Natural killer cell (primary cell): Measurements from ENCODE around the gene TMEM163. TPM values are rescaled to one million over a fixed set of nuclear protein-coding genes. Genes with fewer than 3 reads are reported as not detected.

Source experiments
- ATAC-seq, 3 donors: fragments of 150-1000 bp in 2 of 3; fragments of 200-7000 bp in 1 of 3; cut with Tn5 transposase; 1 replicate in 1 of 3; 2 replicates in 2 of 3; pipeline ENCODE4 v1.10.0; 2021; ENCODE audit warnings: mild to moderate bottlenecking in 2 of 3, moderate library complexity in 2 of 3
- DNase-seq, 2 donors: peaks; one replicate each; pipeline versions ENCODE4 v3.0.0 to v3.0.0-alpha.2; 2013 to 2021; ENCODE audit warnings: mixed read lengths in 1 of 2
- H3K27ac ChIP-seq: one replicate; pipeline ENCODE4 v1.5.1; 2013; ENCODE audit warnings: mild to moderate bottlenecking, low read length
- H3K27me3 ChIP-seq: one replicate; pipeline ENCODE4 v1.6.1; 2013; ENCODE audit warnings: low read length; ENCODE audit not compliant: control insufficient read depth, insufficient read depth
- H3K36me3 ChIP-seq: one replicate; pipeline ENCODE4 v1.6.1; 2013; ENCODE audit warnings: low read length; ENCODE audit not compliant: control insufficient read depth, insufficient read depth
- H3K4me1 ChIP-seq: one replicate; pipeline ENCODE4 v1.6.1; 2013; ENCODE audit warnings: low read length; ENCODE audit not compliant: control insufficient read depth, insufficient read depth
- H3K4me3 ChIP-seq: one replicate; pipeline ENCODE4 v1.5.1; 2013; ENCODE audit warnings: low read length
- H3K9me3 ChIP-seq: one replicate; pipeline ENCODE4 v1.6.1; 2013; ENCODE audit warnings: low read length; ENCODE audit not compliant: control insufficient read depth, insufficient read depth
- H3K27ac Mint-ChIP-seq, 2 donors: one replicate each; pipeline ENCODE4 v1.8.0; 2022; ENCODE audit warnings: mild to moderate bottlenecking in 2 of 2, mixed read lengths in 2 of 2, moderate library complexity in 1 of 2
- H3K27me3 Mint-ChIP-seq, 2 donors: one replicate each; pipeline ENCODE4 v1.8.0; 2022; ENCODE audit warnings: low read depth in 2 of 2, mixed read lengths in 2 of 2
- H3K36me3 Mint-ChIP-seq: one replicate; pipeline ENCODE4 v1.8.0; 2022; ENCODE audit warnings: mixed read lengths
- H3K4me1 Mint-ChIP-seq, 2 donors: one replicate each; pipeline ENCODE4 v1.8.0; 2022; ENCODE audit warnings: mixed read lengths in 2 of 2
- H3K4me3 Mint-ChIP-seq: one replicate; pipeline ENCODE4 v1.8.0; 2022; ENCODE audit warnings: mild to moderate bottlenecking, moderate library complexity, mixed read lengths
- H3K9me3 Mint-ChIP-seq, 2 donors: one replicate each; pipeline ENCODE4 v1.8.0; 2022; ENCODE audit warnings: mixed read lengths in 2 of 2
- WGBS: methylation state at CpG from one replicate; pipeline ENCODE4 v1.1.7; 2013; ENCODE audit warnings: missing lambda C conversion rate; ENCODE audit not compliant: insufficient coverage; 5-methylcytosine and 5-hydroxymethylcytosine counted together
- intact Hi-C: fragments of 100-400 bp; cut with micrococcal nuclease; formaldehyde crosslinking; loops from one replicate; pipeline ENCODE4 v1.14.2; 2022
- total RNA-seq, 4 donors: library from RNA; stranded (reverse); fragments of 120-200 nt in 1 of 4; gene quantifications; one replicate each; pipeline versions ENCODE4 v1.2.3 to v1.2.4, GENCODE V29; 2013 to 2022
- TF ChIP-seq, protein P1 (sequence below): fragments of 200-600 bp; IDR thresholded peaks from one replicate; pipeline ENCODE4 v1.8.0; 2022; ENCODE audit warnings: antibody characterized with exemption

Gene TMEM163
- total RNA-seq, 3 donors from 2014 or later (not counting 1 experiment from before 2014, with no cell fraction given), result 6.8 to 11.6 (median 10.3) TPM

DNA sequence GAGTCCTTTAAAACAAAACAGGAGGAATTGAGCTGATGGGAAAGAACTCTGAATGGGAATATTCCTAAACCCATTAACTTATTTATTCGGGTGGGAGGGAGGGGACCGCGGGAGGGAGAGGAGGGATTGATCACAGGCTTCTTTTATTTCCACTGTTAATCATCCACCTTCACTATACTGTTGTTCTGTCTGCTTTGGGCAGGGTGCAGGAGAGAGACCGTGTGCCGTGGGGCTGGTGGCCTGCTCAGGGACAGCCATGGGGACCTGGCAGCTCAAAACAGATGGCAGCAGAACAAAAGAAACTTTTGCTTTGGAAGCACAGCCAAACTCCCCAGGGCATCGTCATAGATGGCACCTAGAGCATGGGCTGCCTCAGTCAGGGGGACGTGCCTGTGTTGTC, 269.6 kb downstream of the TMEM163 start:
- no peak overlapping the region for H3K27ac ChIP-seq
- peaks cover 29% of the 10 kb centered on the region for H3K36me3 ChIP-seq
- no peaks in the 10 kb centered on the region for H3K27me3 ChIP-seq
- Mint-ChIP-seq H3K4me3 (no peak overlapping the region), H3K4me1 (peaks cover 4 to 6% of the 10 kb centered on the region in 2 donors), H3K27me3 (no peaks in the 10 kb centered on the region), H3K27ac (no peak overlapping the region), H3K36me3 (no peaks in the 10 kb centered on the region), H3K9me3 (no peaks in the 10 kb centered on the region)
- H3K4me3 ChIP-seq, result no peak overlapping the region
- no peak for DNase-seq
- TF ChIP-seq, protein P1, sequence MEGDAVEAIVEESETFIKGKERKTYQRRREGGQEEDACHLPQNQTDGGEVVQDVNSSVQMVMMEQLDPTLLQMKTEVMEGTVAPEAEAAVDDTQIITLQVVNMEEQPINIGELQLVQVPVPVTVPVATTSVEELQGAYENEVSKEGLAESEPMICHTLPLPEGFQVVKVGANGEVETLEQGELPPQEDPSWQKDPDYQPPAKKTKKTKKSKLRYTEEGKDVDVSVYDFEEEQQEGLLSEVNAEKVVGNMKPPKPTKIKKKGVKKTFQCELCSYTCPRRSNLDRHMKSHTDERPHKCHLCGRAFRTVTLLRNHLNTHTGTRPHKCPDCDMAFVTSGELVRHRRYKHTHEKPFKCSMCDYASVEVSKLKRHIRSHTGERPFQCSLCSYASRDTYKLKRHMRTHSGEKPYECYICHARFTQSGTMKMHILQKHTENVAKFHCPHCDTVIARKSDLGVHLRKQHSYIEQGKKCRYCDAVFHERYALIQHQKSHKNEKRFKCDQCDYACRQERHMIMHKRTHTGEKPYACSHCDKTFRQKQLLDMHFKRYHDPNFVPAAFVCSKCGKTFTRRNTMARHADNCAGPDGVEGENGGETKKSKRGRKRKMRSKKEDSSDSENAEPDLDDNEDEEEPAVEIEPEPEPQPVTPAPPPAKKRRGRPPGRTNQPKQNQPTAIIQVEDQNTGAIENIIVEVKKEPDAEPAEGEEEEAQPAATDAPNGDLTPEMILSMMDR, result no peak
- H3K9me3 ChIP-seq, result no peaks in the 10 kb centered on the region
- intact Hi-C loops, result no loop called here
- WGBS, result 93% methylated on average over 4 of the region's 7 CpGs
- no peaks in the 10 kb centered on the region for H3K4me1 ChIP-seq
- ATAC-seq, result no peak

DNA sequence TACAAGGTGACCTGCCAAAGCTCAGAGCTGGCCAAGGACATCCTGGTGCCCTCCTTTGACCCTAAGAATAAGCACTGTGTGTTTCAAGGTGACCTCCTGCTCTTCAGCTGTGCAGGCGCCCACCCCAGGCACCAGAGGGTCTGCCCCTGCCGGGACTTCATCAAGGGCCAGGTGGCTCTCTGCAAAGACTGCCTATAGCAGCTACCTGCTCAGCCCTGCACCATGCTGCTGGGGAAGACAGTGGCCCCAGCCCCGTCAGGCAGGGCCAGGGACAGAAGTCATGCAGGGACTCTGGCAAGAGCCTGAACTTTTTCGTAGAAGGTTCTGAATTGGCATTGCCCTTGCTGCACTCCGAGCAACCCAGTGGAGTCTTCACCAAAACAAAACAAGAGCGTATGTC, 270.1 kb downstream of the TMEM163 start:
- WGBS, result 96% methylated on average over 6 of the region's 6 CpGs
- peaks cover 4 to 6% of the 10 kb centered on the region in 2 donors for H3K4me1 Mint-ChIP-seq
- Histone ChIP-seq H3K9me3 (no peaks in the 10 kb centered on the region), H3K36me3 (peaks cover 30% of the 10 kb centered on the region), H3K4me3 (no peak overlapping the region), H3K27ac (no peak overlapping the region), H3K4me1 (no peaks in the 10 kb centered on the region), H3K27me3 (no peaks in the 10 kb centered on the region)
- no peak overlapping the region for H3K4me3 Mint-ChIP-seq
- no peak overlapping the region for H3K27ac Mint-ChIP-seq
- no peaks in the 10 kb centered on the region for H3K27me3 Mint-ChIP-seq
- ATAC-seq (no peak), DNase-seq (no peak)
- no peaks in the 10 kb centered on the region for H3K36me3 Mint-ChIP-seq
- intact Hi-C loops, result no loop called here
- TF ChIP-seq, protein P1, result no peak
- no peaks in the 10 kb centered on the region for H3K9me3 Mint-ChIP-seq

DNA sequence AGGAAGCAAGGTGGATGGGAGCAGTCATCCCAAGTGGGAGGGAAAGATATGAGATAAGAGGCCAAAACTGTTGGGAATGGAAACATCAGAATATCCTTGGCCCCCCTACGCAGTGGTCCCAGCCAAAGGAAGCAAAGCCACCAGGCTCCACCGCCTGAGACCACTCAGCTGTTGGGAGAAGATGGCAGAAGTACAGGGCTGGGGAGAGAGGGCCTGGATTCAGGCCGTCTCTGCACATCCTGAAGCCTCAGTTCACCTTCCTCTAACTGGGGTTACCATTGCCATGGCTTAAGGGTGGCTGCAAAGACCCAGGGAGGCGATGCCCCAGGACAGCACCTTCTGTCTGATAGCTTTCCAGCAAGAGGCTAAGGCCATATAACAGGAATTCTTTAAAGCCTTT, 271.1 kb downstream of the TMEM163 start:
- DNase-seq (no peak), ATAC-seq (no peak)
- Histone ChIP-seq H3K9me3 (no peaks in the 10 kb centered on the region), H3K4me1 (no peaks in the 10 kb centered on the region), H3K36me3 (peaks cover 28% of the 10 kb centered on the region), H3K27ac (no peak overlapping the region), H3K27me3 (no peaks in the 10 kb centered on the region), H3K4me3 (no peak overlapping the region)
- Mint-ChIP-seq H3K27me3 (no peaks in the 10 kb centered on the region), H3K4me3 (no peak overlapping the region), H3K9me3 (no peaks in the 10 kb centered on the region), H3K27ac (no peak overlapping the region), H3K36me3 (no peaks in the 10 kb centered on the region), H3K4me1 (peaks cover 4 to 6% of the 10 kb centered on the region in 2 donors)
- intact Hi-C loops, result no loop called here
- WGBS, result 95% methylated on average over 4 of the region's 4 CpGs
- TF ChIP-seq, protein P1, result no peak

DNA sequence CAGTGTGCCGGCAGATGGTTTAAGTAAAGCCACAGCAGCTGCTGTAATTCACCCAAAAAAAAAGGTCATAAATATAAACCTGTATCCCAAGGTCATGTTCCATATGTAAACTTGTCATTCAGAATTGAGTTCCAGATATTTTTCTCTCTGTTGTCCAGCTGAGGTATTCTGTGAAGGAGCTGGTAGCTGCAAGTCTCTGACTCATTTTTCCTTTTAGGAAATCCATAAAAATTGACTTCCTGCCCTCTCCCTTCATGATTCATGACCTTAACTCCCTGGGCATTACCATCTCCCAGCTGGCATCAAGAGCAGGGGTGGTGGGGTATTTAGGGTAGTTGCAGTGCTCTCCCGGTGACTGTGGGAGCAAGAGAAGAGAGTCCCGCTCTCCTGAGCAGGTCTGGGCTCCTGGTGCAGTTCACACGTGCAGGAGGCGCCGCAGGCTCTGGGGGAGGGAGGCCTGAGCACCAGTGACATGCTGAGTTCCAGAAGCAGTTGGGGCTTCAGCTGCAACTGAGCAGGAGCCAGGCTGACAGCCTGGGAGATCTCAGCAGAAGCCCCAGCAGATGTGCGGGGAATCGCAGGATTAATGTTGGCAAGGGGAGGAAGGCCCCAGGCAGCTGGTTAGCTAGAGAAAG, 272.3 kb downstream of the TMEM163 start:
- H3K36me3 Mint-ChIP-seq, result no peaks in the 10 kb centered on the region
- 88% methylated on average over 8 of the region's 8 CpGs for WGBS
- H3K4me3 Mint-ChIP-seq, result no peak overlapping the region
- ATAC-seq (no peak), DNase-seq (no peak)
- H3K27ac Mint-ChIP-seq, result no peak overlapping the region
- Histone ChIP-seq H3K27me3 (no peaks in the 10 kb centered on the region), H3K27ac (no peak overlapping the region), H3K4me3 (no peak overlapping the region), H3K9me3 (no peaks in the 10 kb centered on the region), H3K36me3 (peaks cover 32% of the 10 kb centered on the region), H3K4me1 (no peaks in the 10 kb centered on the region)
- intact Hi-C loops, result no loop called here
- peaks cover 4 to 6% of the 10 kb centered on the region in 2 donors for H3K4me1 Mint-ChIP-seq
- TF ChIP-seq, protein P1, result no peak
- H3K9me3 Mint-ChIP-seq, result no peaks in the 10 kb centered on the region
- H3K27me3 Mint-ChIP-seq, result no peaks in the 10 kb centered on the region
